Right lobe of liver (tissue), 4 donors: ENCODE results near the gene NDUFV2.

Experiments used
- POLR2A ChIP-seq: fragments of 450-650 bp; IDR thresholded peaks from one replicate; pipeline ENCODE4 v1.6.1; 2017; ENCODE audit warnings: antibody characterized with exemption, mild to moderate bottlenecking
- TF ChIP-seq, protein P1 (sequence below), 4 donors: fragments of 200-600 bp in 3 of 4; fragments of 450-650 bp in 1 of 4; IDR thresholded peaks; one replicate each; pipeline versions ENCODE4 v1.5.1 to v1.8.0; 2016 to 2022; ENCODE audit warnings: antibody characterized with exemption in 4 of 4, mild to moderate bottlenecking in 2 of 4
- donor health status: DM: no; HTN: no; CAD: no.
- donor health status: DM: no; HTN: no; CAD: no.
- donor health status: DM: no; HTN: yes; CAD: no.

DNA sequence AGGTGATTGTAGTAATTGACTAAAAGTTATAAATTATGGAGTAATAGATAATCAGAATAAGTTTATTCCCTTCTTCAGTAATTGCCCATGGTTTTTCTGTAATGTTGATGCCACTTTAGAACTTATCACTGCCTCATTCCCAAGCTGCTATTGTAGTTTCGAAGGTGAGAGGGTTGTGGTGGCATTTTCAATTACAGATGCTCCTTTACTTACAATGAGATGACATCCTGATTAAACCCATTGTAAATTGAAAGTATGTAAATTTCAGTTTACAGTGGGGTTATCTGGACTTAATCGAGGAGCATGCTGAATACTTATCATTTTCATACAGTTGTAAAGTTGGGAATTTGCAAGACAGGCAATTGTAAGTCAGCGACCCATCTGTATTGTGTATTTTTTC, 2.9 kb downstream of the NDUFV2 start:
- TF ChIP-seq, protein P1, sequence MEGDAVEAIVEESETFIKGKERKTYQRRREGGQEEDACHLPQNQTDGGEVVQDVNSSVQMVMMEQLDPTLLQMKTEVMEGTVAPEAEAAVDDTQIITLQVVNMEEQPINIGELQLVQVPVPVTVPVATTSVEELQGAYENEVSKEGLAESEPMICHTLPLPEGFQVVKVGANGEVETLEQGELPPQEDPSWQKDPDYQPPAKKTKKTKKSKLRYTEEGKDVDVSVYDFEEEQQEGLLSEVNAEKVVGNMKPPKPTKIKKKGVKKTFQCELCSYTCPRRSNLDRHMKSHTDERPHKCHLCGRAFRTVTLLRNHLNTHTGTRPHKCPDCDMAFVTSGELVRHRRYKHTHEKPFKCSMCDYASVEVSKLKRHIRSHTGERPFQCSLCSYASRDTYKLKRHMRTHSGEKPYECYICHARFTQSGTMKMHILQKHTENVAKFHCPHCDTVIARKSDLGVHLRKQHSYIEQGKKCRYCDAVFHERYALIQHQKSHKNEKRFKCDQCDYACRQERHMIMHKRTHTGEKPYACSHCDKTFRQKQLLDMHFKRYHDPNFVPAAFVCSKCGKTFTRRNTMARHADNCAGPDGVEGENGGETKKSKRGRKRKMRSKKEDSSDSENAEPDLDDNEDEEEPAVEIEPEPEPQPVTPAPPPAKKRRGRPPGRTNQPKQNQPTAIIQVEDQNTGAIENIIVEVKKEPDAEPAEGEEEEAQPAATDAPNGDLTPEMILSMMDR (IDR thresholded peaks at IDR 0.05): no peak
- TF ChIP-seq POLR2A: no peak
